Measurements from ENCODE around the gene TBC1D22A. TPM values are rescaled to one million over a fixed set of nuclear protein-coding genes. Genes with fewer than 3 reads are reported as not detected.
A peak's percentile ranks its signal among the peaks of the same experiment; 100 is the strongest.

The TBC1D22A gene
- total RNA-seq, 1 donor = 17.7 TPM

GRCh38 chr22:46942799-46943785 is 180.6 kb downstream of the TBC1D22A start:
- no peaks in the 10 kb centered on the region for H3K4me1 ChIP-seq (ENCODE audit: insufficient read depth, low read length)
- H3K4me2 ChIP-seq (ENCODE audit: insufficient read depth, low read length) = no peak overlapping the region
- H3K79me2 ChIP-seq (ENCODE audit: insufficient read depth, low read length) = no peaks in the 10 kb centered on the region
- no peak overlapping the region for H2AFZ ChIP-seq (ENCODE audit: low read length)
- no peaks in the 10 kb centered on the region for H3K36me3 ChIP-seq (ENCODE audit: insufficient read depth, low read length)
- TF ChIP-seq CTCF (IDR thresholded peaks at IDR 0.05; ENCODE audit: extremely low read depth, low read depth, low read length) = no peak
- peaks cover 8% of the 10 kb centered on the region for H4K20me1 ChIP-seq (ENCODE audit: insufficient read depth, low read length)
- no peak overlapping the region for H3K27ac ChIP-seq (ENCODE audit: low read depth, low read length)
- no peak overlapping the region for H3K4me3 ChIP-seq (ENCODE audit: insufficient read depth, low read length)
- peak; percentile 66 for DNase-seq (ENCODE audit: insufficient read length, low spot score, missing footprints)
- H3K9me3 ChIP-seq (ENCODE audit: low read depth, low read length) = no peaks in the 10 kb centered on the region
- H3K27me3 ChIP-seq (ENCODE audit: insufficient read depth, low read length) = no peaks in the 10 kb centered on the region

- Histone ChIP-seq H4K20me1 (ENCODE audit: insufficient read depth, low read length) (peaks cover 12% of the 10 kb centered on the region), H2AFZ (ENCODE audit: low read length) (no peak overlapping the region), H3K36me3 (ENCODE audit: insufficient read depth, low read length) (no peaks in the 10 kb centered on the region), H3K27ac (ENCODE audit: low read depth, low read length) (no peak overlapping the region), H3K4me3 (ENCODE audit: insufficient read depth, low read length) (no peak overlapping the region), H3K4me1 (ENCODE audit: insufficient read depth, low read length) (no peaks in the 10 kb centered on the region), H3K9me3 (ENCODE audit: low read depth, low read length) (no peaks in the 10 kb centered on the region), H3K4me2 (ENCODE audit: insufficient read depth, low read length) (no peak overlapping the region), H3K27me3 (ENCODE audit: insufficient read depth, low read length) (no peaks in the 10 kb centered on the region), H3K79me2 (ENCODE audit: insufficient read depth, low read length) (no peaks in the 10 kb centered on the region)
- no peak for DNase-seq (ENCODE audit: insufficient read length, low spot score, missing footprints)
- no peak for TF ChIP-seq CTCF (IDR thresholded peaks at IDR 0.05; ENCODE audit: extremely low read depth, low read depth, low read length)
Measured at GRCh38 chr22:46945481-46945880, 183.0 kb downstream of the TBC1D22A start.

- Histone ChIP-seq H3K36me3 (ENCODE audit: insufficient read depth, low read length) (no peaks in the 10 kb centered on the region), H3K4me1 (ENCODE audit: insufficient read depth, low read length) (no peaks in the 10 kb centered on the region), H3K9me3 (ENCODE audit: low read depth, low read length) (no peaks in the 10 kb centered on the region), H4K20me1 (ENCODE audit: insufficient read depth, low read length) (peaks cover 13% of the 10 kb centered on the region), H2AFZ (ENCODE audit: low read length) (no peak overlapping the region), H3K4me3 (ENCODE audit: insufficient read depth, low read length) (no peak overlapping the region), H3K27me3 (ENCODE audit: insufficient read depth, low read length) (no peaks in the 10 kb centered on the region), H3K4me2 (ENCODE audit: insufficient read depth, low read length) (no peak overlapping the region), H3K27ac (ENCODE audit: low read depth, low read length) (no peak overlapping the region), H3K79me2 (ENCODE audit: insufficient read depth, low read length) (no peaks in the 10 kb centered on the region)
- TF ChIP-seq CTCF (IDR thresholded peaks at IDR 0.05; ENCODE audit: extremely low read depth, low read depth, low read length) = no peak
- peak; percentile 75 for DNase-seq (ENCODE audit: insufficient read length, low spot score, missing footprints)
Measured at GRCh38 chr22:46946383-46946962, 184.0 kb downstream of the TBC1D22A start.

Measured in osteoblast (primary cell).